Spleen (tissue), 7 donors: ENCODE data around the gene TPST1.

ENCODE experiments used
- CTCF ChIP-seq, 11 experiments: fragments of 200-600 bp in 7 of 11; fragments of 450-650 bp in 4 of 11; sonication (generic) in 4 of 11; IDR thresholded peaks in 8 of 11; conservative IDR thresholded peaks in 3 of 11; 1 replicate in 7 of 11; 2 replicates in 4 of 11; pipeline versions ENCODE4 v1.4.0 to v1.8.0; 2016 to 2021; ENCODE audit warnings: antibody characterized with exemption in 11 of 11, inconsistent platforms in 4 of 11, mild to moderate bottlenecking in 1 of 11
- POLR2A ChIP-seq, 3 donors: fragments of 450-650 bp; IDR thresholded peaks; one replicate each; pipeline ENCODE4 v1.5.1; 2017; ENCODE audit warnings: antibody characterized with exemption in 3 of 3, mild to moderate bottlenecking in 1 of 3
- donor health status: DM: no; HTN: no; CAD: no; lungs with moderate emphysema.
- donor health status: DM: no; HTN: no; CAD: no.
- donor health status: DM: no; HTN: no; CAD: no.

GRCh38 chr7:66246554-66247171, 41.5 kb downstream of the TPST1 start:
- TF ChIP-seq CTCF (IDR thresholded peaks at IDR 0.05 in 8 of 11, conservative IDR thresholded peaks at IDR 0.05 in 3 of 11) = no peak
- TF ChIP-seq POLR2A (IDR thresholded peaks at IDR 0.05) = no peak
